ENCODE measurements around the gene TSR1.
A peak's percentile ranks its signal among the peaks of the same experiment; 100 is the strongest.
"Not testable (repeated sequence)": the region's sequence is repeated elsewhere in the genome, so short reads cannot be mapped to it uniquely, and the experiment has no call there.

TSR1 gene

GRCh38 chr17:2335726-2336214 lies 487 bp downstream of the TSR1 start:
- no peak for DNase-seq

- no peak for DNase-seq
Observed at GRCh38 chr17:2331303-2331702, 5.0 kb downstream of the TSR1 start.

- no peak for DNase-seq
Observed at GRCh38 chr17:2323629-2324314, 12.5 kb downstream of the TSR1 start.

- no peak for DNase-seq
Observed at GRCh38 chr17:2321399-2321798, 14.9 kb downstream of the TSR1 start.

- DNase-seq: no peak
Observed at GRCh38 chr17:2319051-2319450, 17.2 kb downstream of the TSR1 start.

GRCh38 chr17:2317796-2318195 lies 18.5 kb downstream of the TSR1 start:
- DNase-seq: no peak

- DNase-seq: not testable (repeated sequence)
Observed at GRCh38 chr17:2316916-2317205, 19.4 kb downstream of the TSR1 start.

- no peak for DNase-seq
Observed at GRCh38 chr17:2312736-2313135, 23.5 kb downstream of the TSR1 start.

- DNase-seq: no peak
Observed at GRCh38 chr17:2309338-2310154, 26.7 kb downstream of the TSR1 start.

- no peak for DNase-seq
Observed at GRCh38 chr17:2304931-2305330, 31.3 kb downstream of the TSR1 start.

GRCh38 chr17:2303204-2304188 lies 32.8 kb downstream of the TSR1 start, which contains the start of the genes SMG6 and SRR:
TSS of gene SMG6 (minus strand) at chr17:2303785. CDS start at chr17:2303720, 65 bp downstream.
TSS of gene SRR (plus strand) at chr17:2303950. CDS start at chr17:2315561, 11,611 bp downstream.
- DNase-seq: peak; percentile 93 to 97

- DNase-seq: no peak
Observed at GRCh38 chr17:2302778-2303203, 33.5 kb downstream of the TSR1 start.

GRCh38 chr17:2299756-2300155 lies 36.5 kb downstream of the TSR1 start:
- no peak for DNase-seq

GRCh38 chr17:2299136-2299535 lies 37.1 kb downstream of the TSR1 start:
- DNase-seq: no peak

GRCh38 chr17:2297023-2297422 lies 39.2 kb downstream of the TSR1 start:
- no peak for DNase-seq

- no peak for DNase-seq
Observed at GRCh38 chr17:2295575-2295974, 40.7 kb downstream of the TSR1 start.

- DNase-seq: no peak
Observed at GRCh38 chr17:2292100-2292499, 44.2 kb downstream of the TSR1 start.

GRCh38 chr17:2289878-2290478 lies 46.3 kb downstream of the TSR1 start:
- no peak for DNase-seq

GRCh38 chr17:2283302-2283701 lies 53.0 kb downstream of the TSR1 start:
- no peak for DNase-seq

GRCh38 chr17:2282297-2282873 lies 53.9 kb downstream of the TSR1 start:
- peak in 1 of 2 donors; percentile 75 for DNase-seq

GRCh38 chr17:2279707-2280106 lies 56.5 kb downstream of the TSR1 start:
- no peak for DNase-seq
